HG03064 (cell line): ENCODE measurements around the gene TP73.
A peak's percentile ranks its signal among the peaks of the same experiment; 100 is the strongest.
"Not testable (repeated sequence)": the region's sequence is repeated elsewhere in the genome, so short reads cannot be mapped to it uniquely, and the experiment has no call there.

Source experiments
- ATAC-seq: cut with Tn5 transposase; IDR thresholded peaks from one replicate; pipeline ENCODE4 v1.9.1; 2021; ENCODE audit warnings: low read depth; ENCODE audit not compliant: unreplicated experiment

The TP73 gene

DNA sequence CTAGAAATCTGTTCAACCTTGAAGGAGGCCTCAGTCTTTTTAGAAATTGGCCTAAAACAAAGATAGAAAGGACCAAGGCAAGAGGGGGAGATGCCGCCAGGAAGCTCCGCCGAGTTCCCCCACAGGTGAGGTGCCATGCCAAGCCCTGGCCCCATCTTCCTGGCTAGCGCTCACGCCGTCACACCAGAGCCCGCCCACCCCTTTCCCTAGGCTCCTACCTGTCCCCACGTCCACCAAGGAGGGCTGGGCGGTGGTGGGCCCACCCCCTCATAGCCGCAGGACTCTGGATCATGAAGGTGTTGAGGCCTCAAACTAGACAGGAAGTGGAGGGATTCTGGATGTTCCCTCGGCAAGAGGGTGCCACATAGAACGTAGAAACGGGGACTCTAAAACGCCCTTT is 84.4 kb downstream of the TP73 start:
- no peak for ATAC-seq

- no peak for ATAC-seq
Measured at GRCh38 chr1:3738943-3739342, 86.6 kb downstream of the TP73 start.

DNA sequence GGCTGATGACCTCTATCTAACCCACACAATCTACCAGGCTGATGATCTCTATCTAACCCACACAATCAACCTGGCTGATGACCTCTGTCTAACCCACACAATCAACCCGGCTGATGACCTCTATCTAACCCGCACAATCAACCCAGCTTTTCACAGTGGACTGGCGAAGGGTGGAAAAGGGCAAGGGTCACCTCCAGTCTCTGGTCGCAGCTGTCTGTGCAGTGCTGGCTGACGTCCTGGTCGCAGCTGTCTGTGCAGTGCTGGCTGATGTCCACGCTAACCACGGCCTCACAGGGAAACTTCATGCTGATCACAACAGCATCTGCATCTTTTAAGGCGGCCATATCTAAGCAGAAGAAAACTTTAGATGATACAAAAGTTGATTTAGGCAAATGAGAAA is 87.7 kb downstream of the TP73 start:
- ATAC-seq, result no peak

DNA sequence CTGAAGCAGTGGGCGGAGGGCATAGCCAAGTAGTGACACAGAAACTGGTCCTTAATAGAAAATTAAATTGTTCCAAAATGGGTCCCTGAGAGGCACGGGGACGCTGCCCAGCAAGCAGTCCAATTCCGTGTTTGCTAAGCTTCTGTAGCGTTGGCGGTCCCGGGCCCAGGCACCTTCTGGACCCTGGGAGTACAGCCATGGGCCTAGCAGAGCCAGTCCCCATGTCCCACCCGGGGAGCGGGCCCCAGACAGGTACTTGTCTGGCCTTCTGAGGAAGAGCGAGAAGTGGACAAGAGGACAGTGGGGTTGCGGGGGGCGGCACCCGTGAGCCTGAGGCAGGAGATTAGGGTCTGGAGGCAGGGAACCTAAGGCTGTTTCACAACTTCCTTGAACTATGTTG is 88.4 kb downstream of the TP73 start:
- ATAC-seq, result no peak

DNA sequence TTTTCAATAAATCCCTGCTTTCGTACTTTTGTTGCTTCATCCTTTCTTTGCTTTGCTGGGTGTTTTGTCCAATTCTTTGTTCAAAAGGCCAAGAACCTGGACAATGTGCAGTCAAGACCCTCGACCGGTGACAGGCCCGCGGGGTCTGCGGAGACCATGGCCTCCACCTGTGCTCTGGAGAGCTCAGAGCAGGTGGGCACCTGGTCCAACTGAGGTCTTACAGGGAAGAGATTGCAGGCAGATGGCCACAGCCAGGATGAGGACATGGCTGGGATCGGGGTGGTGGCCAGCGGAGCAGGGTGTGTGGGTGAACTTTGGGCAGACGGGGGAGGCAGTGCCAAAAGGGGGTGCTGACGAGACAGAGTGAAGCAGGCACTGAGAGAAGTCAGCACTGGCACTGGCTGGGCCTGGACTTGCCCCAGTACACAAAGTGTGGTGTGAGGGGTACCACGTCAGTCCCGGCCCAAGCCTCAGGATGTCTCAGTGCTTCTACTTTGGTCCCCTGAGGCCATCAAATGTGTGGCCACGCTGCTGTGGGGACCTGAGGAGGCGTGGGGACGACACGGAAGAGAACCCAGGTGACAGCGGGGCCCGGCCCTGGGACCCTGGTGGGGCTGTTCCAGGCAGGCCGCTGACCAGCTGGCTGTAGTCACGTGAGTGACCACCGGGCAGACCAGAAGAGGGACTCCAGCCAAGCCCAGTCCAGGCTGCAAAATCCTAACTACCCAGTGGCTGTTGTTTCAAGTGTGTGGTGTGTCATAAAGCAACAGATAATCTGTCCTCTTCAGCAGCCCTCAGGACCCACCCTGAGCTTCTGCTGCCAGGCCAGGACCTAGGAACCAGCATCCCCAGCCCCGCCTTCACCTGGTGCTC is 89.5 kb downstream of the TP73 start:
- ATAC-seq, result no peak

DNA sequence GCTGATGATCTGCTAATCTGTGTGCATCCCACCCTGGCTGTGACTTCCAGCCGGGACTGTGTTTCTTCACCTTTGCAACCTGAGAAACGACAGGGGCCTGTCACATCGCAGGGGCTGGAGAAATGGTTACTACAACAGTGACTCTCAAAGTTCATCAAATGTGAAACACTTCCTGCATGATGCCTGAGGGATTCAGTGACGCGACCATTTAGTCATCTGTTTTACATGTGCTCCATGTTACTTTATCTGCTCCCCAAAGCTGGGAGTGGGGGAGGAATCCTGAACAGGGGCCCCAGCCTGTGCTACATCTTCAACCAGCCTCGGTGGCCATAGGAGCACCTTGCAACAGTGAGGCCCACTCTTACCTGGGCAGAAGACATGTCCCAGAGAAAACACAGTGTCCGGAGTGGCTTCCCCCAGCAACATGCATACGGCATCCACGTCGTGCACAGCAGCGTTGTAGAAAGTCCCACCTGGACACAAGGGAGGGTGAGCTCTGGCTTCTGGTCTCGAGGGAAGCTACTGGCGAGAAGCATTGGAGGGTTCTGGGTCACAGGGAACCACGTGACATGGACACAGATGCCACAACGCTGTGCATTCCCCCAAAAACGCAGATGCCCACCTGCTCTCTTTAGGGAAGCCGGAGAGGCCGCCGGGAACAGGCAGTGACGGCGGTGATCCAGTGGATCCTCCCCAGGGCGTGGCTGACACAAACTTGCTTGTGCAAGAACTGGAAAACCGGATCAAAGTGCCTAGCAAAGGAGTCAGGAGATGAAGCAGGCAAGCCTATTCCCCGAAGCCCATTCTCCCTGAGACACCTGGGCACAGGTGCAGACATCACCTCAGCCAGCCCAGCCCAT is 90.4 kb downstream of the TP73 start:
- no peak for ATAC-seq

GRCh38 chr1:3743421-3743820 is 91.1 kb downstream of the TP73 start:
- ATAC-seq, result no peak

- ATAC-seq, result no peak
Measured at GRCh38 chr1:3743826-3744225, 91.5 kb downstream of the TP73 start.

DNA sequence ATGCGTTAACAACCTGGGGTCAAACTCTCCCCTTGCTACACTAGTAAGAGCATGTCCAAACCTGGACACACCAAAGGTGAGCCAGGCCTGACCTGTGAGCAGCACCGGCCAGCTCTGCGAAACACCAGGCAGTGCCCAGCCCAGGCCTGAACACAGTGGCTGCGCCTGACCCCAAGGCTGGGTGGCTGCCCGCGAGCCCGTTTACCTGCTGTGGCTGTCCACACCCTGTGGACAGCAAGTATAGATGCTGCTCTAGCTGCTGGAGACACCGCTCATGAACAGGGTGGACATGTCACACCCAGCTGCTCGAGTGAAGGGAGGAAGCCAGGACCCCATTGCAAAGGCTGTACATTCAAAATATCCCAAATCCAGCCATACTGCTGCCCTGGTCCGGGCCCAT is 92.3 kb downstream of the TP73 start:
- no peak for ATAC-seq

- no peak for ATAC-seq
Measured at GRCh38 chr1:3745071-3745470, 92.8 kb downstream of the TP73 start.

DNA sequence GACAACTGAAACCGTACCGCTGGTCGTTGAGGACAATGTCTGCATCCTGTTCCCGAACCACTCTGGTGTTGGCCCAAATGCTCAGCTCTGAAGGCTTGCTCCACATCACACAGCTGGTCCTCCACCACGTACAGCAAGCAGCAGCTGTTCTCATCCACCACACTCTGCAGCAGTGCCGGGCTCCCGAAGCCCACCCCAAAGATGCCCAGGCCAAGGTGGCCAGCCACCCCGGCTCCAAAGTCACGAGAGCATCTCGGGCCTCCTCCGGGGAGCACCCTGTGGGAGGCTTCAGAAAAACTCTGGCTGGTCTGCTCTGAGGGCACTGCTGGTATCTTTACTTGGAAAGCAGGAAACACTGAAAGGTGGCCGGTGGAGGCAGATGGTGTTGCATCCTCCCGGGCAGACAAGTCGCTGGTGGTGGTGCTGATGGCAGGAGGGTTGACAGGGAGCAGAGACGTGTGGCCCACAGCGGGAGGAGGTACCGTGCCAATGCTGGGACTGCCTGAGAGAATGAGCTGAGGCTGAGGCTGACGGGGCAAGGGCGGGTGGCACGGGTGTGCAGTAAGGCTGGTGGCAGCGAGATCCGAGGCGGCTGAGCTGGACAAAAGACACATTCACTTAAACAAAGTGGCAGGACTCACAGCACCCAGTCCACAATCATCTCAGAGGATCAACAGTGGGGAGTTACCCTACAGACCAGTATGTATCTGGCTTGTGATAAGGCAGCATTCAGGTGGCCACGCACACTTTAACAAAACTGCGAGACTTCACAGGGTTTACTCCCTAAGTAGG is 93.5 kb downstream of the TP73 start:
- no peak for ATAC-seq

DNA sequence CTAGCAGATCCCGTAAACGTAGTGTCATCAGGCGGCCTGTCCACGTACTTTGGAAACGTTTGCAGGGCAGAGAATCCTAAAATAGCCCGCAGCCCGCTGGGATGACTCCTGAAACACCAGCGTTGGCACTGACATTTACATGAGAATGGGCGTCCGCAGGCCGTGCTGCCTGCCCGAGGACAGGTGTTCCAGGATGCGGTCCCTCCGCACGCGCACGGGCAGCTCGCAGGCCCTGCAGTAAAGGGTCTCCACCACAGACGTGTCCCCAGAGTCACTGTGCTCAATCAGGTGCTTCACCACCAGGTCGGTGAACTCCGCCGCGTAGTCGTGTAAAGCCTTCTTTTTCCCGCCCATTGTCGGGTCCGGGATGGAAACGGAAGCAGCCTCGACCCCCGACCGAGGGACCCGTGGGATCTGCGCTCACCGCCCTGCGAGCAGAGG is 94.1 kb downstream of the TP73 start:
- ATAC-seq, result no peak

DNA sequence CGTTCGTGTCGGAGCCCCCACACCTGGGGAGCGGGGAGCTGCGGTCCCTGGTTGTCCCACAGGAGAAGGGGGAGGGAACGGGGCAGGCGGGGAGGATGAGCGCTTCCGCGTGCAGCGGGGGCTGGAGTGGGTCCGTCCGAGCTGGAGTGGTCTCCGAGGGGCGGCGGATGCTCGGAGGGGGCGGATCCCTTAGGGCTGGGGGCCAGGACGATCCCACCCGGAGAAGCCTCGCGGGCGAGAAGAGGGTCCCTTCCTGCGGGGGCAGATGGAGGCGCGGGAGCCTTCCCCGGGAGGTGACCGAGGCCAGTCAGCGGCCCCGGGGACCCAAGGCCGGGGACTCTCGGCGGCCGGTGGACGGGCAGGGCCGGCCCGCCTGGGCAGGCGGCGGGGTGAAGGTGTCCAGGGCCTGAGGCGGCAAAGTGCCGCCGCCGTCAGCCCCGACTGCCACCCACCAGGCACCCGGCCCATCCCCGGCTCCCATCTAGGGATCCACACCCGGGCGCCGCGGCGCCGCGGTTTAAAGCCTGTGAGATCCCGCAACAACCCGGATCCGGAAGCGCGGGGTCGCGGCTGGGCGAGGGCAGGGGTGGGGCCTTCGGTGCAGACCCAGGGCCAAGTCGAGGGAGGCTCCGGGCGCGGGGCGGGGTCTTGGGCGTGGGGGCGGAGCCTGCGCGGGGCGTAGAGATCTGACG is 94.7 kb downstream of the TP73 start:
- ATAC-seq, result peak; percentile 85

DNA sequence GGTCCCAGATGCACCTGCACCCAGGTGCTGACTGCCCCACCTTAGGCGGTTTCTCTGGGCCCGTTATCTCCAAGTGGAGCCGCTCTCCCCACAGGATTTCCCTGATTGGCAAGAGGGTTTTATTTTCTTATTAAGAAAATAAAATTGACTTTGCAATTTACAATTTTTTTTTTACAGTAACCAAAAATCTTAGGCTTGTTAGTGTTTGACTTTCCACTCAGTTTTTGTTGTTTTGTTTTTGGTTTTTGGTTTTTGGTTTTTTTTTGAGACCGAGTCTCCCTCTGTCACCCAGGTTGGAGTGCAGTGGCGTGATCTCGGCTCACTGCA is 95.2 kb downstream of the TP73 start:
- ATAC-seq, result no peak

DNA sequence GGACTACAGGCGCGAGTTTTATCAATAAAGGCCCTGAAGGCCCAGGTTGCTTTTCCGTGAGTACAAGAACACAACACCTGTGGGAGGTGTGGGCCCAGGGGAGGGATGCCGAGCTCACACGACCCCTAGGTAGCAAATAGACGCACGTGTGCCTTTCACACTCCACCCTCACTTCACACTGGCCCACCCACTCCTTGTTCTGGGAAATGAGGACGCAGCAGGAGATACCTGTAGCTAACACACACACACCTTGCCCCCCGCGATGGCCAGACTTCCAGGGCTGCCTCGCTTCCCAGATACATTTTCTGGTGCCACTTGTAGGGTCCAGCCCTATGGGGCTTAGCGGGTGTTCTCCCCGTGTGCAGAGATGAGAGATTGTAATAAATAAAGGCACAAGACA is 95.6 kb downstream of the TP73 start:
- ATAC-seq, result no peak

GRCh38 chr1:3748316-3748900 is 96.1 kb downstream of the TP73 start:
- ATAC-seq, result not testable (repeated sequence)

- ATAC-seq, result no peak
Measured at GRCh38 chr1:3749512-3749911, 97.2 kb downstream of the TP73 start.

- ATAC-seq, result no peak
Measured at GRCh38 chr1:3750741-3751140, 98.4 kb downstream of the TP73 start.

GRCh38 chr1:3752400-3752945 is 100.2 kb downstream of the TP73 start, which contains the start of gene CCDC27:
Gene CCDC27 (plus strand): TSS chr1:3752450. CDS start chr1:3752482, 32 bp downstream.
- no peak for ATAC-seq
